HepG2 (cell line): Measurements from ENCODE around the gene TUT7. TPM values are rescaled to one million over a fixed set of nuclear protein-coding genes. Genes with fewer than 3 reads are reported as not detected.

Experiments
- KLF16 ChIP-seq, 2 experiments: sonication (generic) in 1 of 2; formaldehyde crosslinking in 1 of 2; IDR thresholded peaks; 2 replicates each; pipeline versions ENCODE4 v1.6.1 to v1.8.0; 2016 to 2023; ENCODE audit warnings: missing genetic modification reagents in 2 of 2, missing compliant biosample characterization in 1 of 2
- PCBP1 ChIP-seq: fragments of 200-400 bp; formaldehyde crosslinking; IDR thresholded peaks from 2 replicates; pipeline ENCODE4 v1.6.1; 2017; ENCODE audit warnings: mild to moderate bottlenecking, low read depth, low read length, borderline replicate concordance
- TBP ChIP-seq: sonication (generic); formaldehyde crosslinking; IDR thresholded peaks from 2 replicates; pipeline ENCODE4 v1.5.0; 2020; ENCODE audit warnings: missing genetic modification reagents
- polyA plus RNA-seq, 8 experiments: library from polyadenylated mRNA; depleted of rRNA in 3 of 8; stranded (reverse) in 7 of 8; unstranded in 1 of 8; fragments of >200 nt; fragmentation: Illumina TruSeq in 4 of 8; extraction: Trizol in 4 of 8; gene quantifications; 2 replicates each; pipeline versions ENCODE4 v1.2.1 to v1.2.3, GENCODE V29; 2011 to 2016; ENCODE audit warnings: low read depth in 4 of 8, missing spikeins in 1 of 8, mixed read lengths in 1 of 8; ENCODE audit not compliant: insufficient read depth in 1 of 8
- total RNA-seq, 5 experiments: library from RNA; depleted of rRNA; stranded (reverse); fragments of >200 nt; fragmentation: Illumina TruSeq; extraction: Trizol; gene quantifications; 2 replicates each; pipeline ENCODE4 v1.2.3, GENCODE V29; 2016; ENCODE audit warnings: low read depth in 1 of 5
- TF ChIP-seq, protein P1 (sequence below): sonication (generic); formaldehyde crosslinking; IDR thresholded peaks from 2 replicates; pipeline ENCODE4 v1.5.1; 2020; ENCODE audit warnings: mild to moderate bottlenecking, missing genetic modification reagents, borderline replicate concordance
- TF ChIP-seq, protein P2 (sequence below): sonication (generic); formaldehyde crosslinking; IDR thresholded peaks from 2 replicates; pipeline ENCODE4 v1.5.1; 2020; ENCODE audit warnings: missing genetic modification reagents, mild to moderate bottlenecking, borderline replicate concordance

Gene TUT7
- total and polyA plus RNA-seq, 2 of the 13 experiments (the other 11 are each of a cell fraction or from before 2014, with no cell fraction given): 12.0 to 19.4 TPM

DNA sequence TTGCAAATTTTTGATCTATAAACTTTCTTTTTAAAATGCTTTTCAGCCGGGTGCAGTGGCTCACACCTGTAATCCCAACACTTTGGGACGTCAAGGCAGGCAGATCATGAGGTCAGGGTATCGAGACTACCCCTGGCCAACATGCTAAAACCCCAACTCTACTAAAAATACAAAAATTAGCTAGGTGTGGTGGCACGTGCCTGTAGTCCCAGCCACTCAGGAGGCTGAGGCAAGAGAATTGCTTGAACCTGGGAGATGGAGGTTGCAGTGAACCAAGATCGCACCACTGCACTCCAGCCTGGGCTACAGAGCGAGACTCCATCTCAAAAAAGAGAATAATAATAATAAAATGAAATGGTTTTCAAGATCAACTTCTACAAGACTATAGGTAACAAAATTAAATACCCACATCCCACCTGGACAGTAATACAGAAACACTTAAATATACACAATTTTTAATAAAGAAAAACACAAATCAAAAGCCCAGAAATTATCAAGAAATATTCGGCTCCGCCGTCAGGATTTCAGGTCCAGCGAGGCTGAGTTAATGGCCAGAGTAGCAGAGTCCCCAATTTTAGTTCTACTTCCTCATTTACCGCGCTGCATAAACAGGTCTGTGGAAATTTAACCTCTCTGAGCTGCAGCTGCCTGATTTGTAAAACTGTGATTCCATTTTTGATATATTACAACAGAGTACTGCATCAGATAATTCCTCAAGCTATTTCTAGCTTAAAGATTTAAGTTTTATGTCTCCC is 4.0 kb downstream of the TUT7 start (continued):
- TF ChIP-seq, protein P1, sequence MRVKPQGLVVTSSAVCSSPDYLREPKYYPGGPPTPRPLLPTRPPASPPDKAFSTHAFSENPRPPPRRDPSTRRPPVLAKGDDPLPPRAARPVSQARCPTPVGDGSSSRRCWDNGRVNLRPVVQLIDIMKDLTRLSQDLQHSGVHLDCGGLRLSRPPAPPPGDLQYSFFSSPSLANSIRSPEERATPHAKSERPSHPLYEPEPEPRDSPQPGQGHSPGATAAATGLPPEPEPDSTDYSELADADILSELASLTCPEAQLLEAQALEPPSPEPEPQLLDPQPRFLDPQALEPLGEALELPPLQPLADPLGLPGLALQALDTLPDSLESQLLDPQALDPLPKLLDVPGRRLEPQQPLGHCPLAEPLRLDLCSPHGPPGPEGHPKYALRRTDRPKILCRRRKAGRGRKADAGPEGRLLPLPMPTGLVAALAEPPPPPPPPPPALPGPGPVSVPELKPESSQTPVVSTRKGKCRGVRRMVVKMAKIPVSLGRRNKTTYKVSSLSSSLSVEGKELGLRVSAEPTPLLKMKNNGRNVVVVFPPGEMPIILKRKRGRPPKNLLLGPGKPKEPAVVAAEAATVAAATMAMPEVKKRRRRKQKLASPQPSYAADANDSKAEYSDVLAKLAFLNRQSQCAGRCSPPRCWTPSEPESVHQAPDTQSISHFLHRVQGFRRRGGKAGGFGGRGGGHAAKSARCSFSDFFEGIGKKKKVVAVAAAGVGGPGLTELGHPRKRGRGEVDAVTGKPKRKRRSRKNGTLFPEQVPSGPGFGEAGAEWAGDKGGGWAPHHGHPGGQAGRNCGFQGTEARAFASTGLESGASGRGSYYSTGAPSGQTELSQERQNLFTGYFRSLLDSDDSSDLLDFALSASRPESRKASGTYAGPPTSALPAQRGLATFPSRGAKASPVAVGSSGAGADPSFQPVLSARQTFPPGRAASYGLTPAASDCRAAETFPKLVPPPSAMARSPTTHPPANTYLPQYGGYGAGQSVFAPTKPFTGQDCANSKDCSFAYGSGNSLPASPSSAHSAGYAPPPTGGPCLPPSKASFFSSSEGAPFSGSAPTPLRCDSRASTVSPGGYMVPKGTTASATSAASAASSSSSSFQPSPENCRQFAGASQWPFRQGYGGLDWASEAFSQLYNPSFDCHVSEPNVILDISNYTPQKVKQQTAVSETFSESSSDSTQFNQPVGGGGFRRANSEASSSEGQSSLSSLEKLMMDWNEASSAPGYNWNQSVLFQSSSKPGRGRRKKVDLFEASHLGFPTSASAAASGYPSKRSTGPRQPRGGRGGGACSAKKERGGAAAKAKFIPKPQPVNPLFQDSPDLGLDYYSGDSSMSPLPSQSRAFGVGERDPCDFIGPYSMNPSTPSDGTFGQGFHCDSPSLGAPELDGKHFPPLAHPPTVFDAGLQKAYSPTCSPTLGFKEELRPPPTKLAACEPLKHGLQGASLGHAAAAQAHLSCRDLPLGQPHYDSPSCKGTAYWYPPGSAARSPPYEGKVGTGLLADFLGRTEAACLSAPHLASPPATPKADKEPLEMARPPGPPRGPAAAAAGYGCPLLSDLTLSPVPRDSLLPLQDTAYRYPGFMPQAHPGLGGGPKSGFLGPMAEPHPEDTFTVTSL (CRISPR knock-in tag): no peak
- no peak for TF ChIP-seq KLF16 (CRISPR knock-in tag; IDR thresholded peaks at IDR 0.05)
- TF ChIP-seq, protein P2, sequence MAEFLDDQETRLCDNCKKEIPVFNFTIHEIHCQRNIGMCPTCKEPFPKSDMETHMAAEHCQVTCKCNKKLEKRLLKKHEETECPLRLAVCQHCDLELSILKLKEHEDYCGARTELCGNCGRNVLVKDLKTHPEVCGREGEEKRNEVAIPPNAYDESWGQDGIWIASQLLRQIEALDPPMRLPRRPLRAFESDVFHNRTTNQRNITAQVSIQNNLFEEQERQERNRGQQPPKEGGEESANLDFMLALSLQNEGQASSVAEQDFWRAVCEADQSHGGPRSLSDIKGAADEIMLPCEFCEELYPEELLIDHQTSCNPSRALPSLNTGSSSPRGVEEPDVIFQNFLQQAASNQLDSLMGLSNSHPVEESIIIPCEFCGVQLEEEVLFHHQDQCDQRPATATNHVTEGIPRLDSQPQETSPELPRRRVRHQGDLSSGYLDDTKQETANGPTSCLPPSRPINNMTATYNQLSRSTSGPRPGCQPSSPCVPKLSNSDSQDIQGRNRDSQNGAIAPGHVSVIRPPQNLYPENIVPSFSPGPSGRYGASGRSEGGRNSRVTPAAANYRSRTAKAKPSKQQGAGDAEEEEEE: no peak
- no peak for TF ChIP-seq PCBP1
- TF ChIP-seq TBP (CRISPR knock-in tag): no peak
- TF ChIP-seq, all 625 proteins: peak for 0
